ENCODE data around the gene CPPED1. TPM values are rescaled to one million over a fixed set of nuclear protein-coding genes. Genes with fewer than 3 reads are reported as not detected.

Gene CPPED1
- total RNA-seq, 4 donors from 2014 or later: 7.3 to 24.5 (median 11.8) TPM

- H3K27ac ChIP-seq: no peak overlapping the region
- no peak overlapping the region for H3K4me3 ChIP-seq
- H3K9me3 ChIP-seq: peaks cover 0 to 2% (median 0%) of the 10 kb centered on the region in 3 donors
- ATAC-seq: no peak
- H3K27me3 ChIP-seq: peaks cover 55% of the 10 kb centered on the region
- TF ChIP-seq CTCF (IDR thresholded peaks at IDR 0.05) (no peak), POLR2AphosphoS5 (IDR thresholded peaks at IDR 0.05) (no peak), POLR2A (IDR thresholded peaks at IDR 0.05) (no peak), EP300 (IDR thresholded peaks at IDR 0.05) (no peak)
- H3K4me1 ChIP-seq: no peaks in the 10 kb centered on the region
- no peaks in the 10 kb centered on the region for H3K36me3 ChIP-seq
- 60 to 80% methylated on average over 1 of the region's 9 CpGs for WGBS, 2 donors (ENCODE audit: low coverage in 1 of 2)
Measured at GRCh38 chr16:12629271-12629670, 174.4 kb downstream of the CPPED1 start.

GRCh38 chr16:12628536-12628935, 175.2 kb downstream of the CPPED1 start:
- 8 to 25% methylated on average over 2 of the region's 2 CpGs for WGBS, 2 donors (ENCODE audit: low coverage in 1 of 2)
- no peak for TF ChIP-seq POLR2A (IDR thresholded peaks at IDR 0.05)
- no peak for TF ChIP-seq EP300 (IDR thresholded peaks at IDR 0.05)
- TF ChIP-seq CTCF (IDR thresholded peaks at IDR 0.05): no peak
- no peak for TF ChIP-seq POLR2AphosphoS5 (IDR thresholded peaks at IDR 0.05)
- Histone ChIP-seq H3K27me3 (peaks cover 58% of the 10 kb centered on the region), H3K4me1 (no peaks in the 10 kb centered on the region), H3K27ac (no peak overlapping the region), H3K36me3 (no peaks in the 10 kb centered on the region), H3K9me3 (peaks cover 0 to 7% (median 0%) of the 10 kb centered on the region in 3 donors), H3K4me3 (no peak overlapping the region)
- no peak for ATAC-seq

- WGBS, 2 donors (ENCODE audit: low coverage in 1 of 2): 71% methylated on average over 2 to 3 of the region's 3 CpGs
- TF ChIP-seq POLR2AphosphoS5 (IDR thresholded peaks at IDR 0.05): no peak
- TF ChIP-seq CTCF (IDR thresholded peaks at IDR 0.05): no peak
- no peak for TF ChIP-seq POLR2A (IDR thresholded peaks at IDR 0.05)
- no peak for TF ChIP-seq EP300 (IDR thresholded peaks at IDR 0.05)
- ATAC-seq: no peak
- H3K4me3 ChIP-seq: no peak overlapping the region
- H3K27ac ChIP-seq: no peak overlapping the region
- no peaks in the 10 kb centered on the region for H3K36me3 ChIP-seq
- peaks cover 0 to 7% (median 0%) of the 10 kb centered on the region in 3 donors for H3K9me3 ChIP-seq
- peaks cover 61% of the 10 kb centered on the region for H3K27me3 ChIP-seq
- H3K4me1 ChIP-seq: no peaks in the 10 kb centered on the region
Measured at GRCh38 chr16:12627394-12627793, 176.3 kb downstream of the CPPED1 start.

GRCh38 chr16:12626411-12626810, 177.3 kb downstream of the CPPED1 start:
- H3K36me3 ChIP-seq: no peaks in the 10 kb centered on the region
- peaks cover 0 to 7% (median 0%) of the 10 kb centered on the region in 3 donors for H3K9me3 ChIP-seq
- H3K27me3 ChIP-seq: peaks cover 58% of the 10 kb centered on the region
- WGBS, 2 donors (ENCODE audit: low coverage in 1 of 2): no CpG with 5 or more reads among the region's 4 CpGs
- H3K4me1 ChIP-seq: no peaks in the 10 kb centered on the region
- TF ChIP-seq EP300 (IDR thresholded peaks at IDR 0.05): no peak
- no peak for TF ChIP-seq POLR2AphosphoS5 (IDR thresholded peaks at IDR 0.05)
- no peak for TF ChIP-seq CTCF (IDR thresholded peaks at IDR 0.05)
- no peak for TF ChIP-seq POLR2A (IDR thresholded peaks at IDR 0.05)
- H3K27ac ChIP-seq: no peak overlapping the region
- ATAC-seq: no peak
- no peak overlapping the region for H3K4me3 ChIP-seq

- 91% methylated on average over 4 of the region's 10 CpGs; no CpG with 5 or more reads in 1 of the 2 donors for WGBS, 2 donors (ENCODE audit: low coverage in 1 of 2)
- TF ChIP-seq POLR2A (IDR thresholded peaks at IDR 0.05) (no peak), EP300 (IDR thresholded peaks at IDR 0.05) (no peak), POLR2AphosphoS5 (IDR thresholded peaks at IDR 0.05) (no peak), CTCF (IDR thresholded peaks at IDR 0.05) (no peak)
Measured at GRCh38 chr16:12625716-12626115, 178.0 kb downstream of the CPPED1 start.

More at GRCh38 chr16:12625716-12626115, 178.0 kb downstream of the CPPED1 start:
- no peaks in the 10 kb centered on the region for H3K36me3 ChIP-seq
- peaks cover 0 to 7% (median 0%) of the 10 kb centered on the region in 3 donors for H3K9me3 ChIP-seq
- H3K27me3 ChIP-seq: peaks cover 54% of the 10 kb centered on the region
- no peak overlapping the region for H3K4me3 ChIP-seq
- no peak overlapping the region for H3K27ac ChIP-seq
- H3K4me1 ChIP-seq: no peaks in the 10 kb centered on the region
- no peak for ATAC-seq

Data from gastroesophageal sphincter (tissue), 4 donors.